Placental pericyte (primary cell): ENCODE measurements around the gene ZNF718. TPM values are rescaled to one million over a fixed set of nuclear protein-coding genes. Genes with fewer than 3 reads are reported as not detected.

ENCODE experiments used
- total RNA-seq: library from RNA; depleted of rRNA; stranded (reverse); fragments of >200 nt; gene quantifications from 2 replicates; pipeline ENCODE4 v1.2.3, GENCODE V29; 2012

ZNF718 gene
- total RNA-seq, result 4.8 and 7.4 TPM in 2 replicates

GRCh38 chr4:124275-125081, at the start of gene ZNF718:
Gene ZNF718 (plus strand): TSS chr4:124501. CDS start chr4:124671, 170 bp downstream.

Other genes starting within 250 kb of the ZNF718 start
- 32.2 and 33.6 TPM in 2 replicates for gene ZNF595, start 71.2 kb upstream of the ZNF718 start, total RNA-seq
- gene ZNF732, start 181.0 kb downstream of the ZNF718 start, total RNA-seq, result under 0.01 and 0.44 TPM in 2 replicates
- 8.8 and 11.2 TPM in 2 replicates for gene ZNF141, start 213.3 kb downstream of the ZNF718 start, total RNA-seq